Endothelial cell of umbilical vein (primary cell): ENCODE measurements around the gene WBP1L. TPM values are rescaled to one million over a fixed set of nuclear protein-coding genes. Genes with fewer than 3 reads are reported as not detected.

ENCODE experiments used
- BruUV-seq: library from RNA; stranded (reverse); fragments of 400-500 nt; replicated peaks from 2 replicates; lab custom pipeline; 2021; lab: Mats Ljungman, UMichigan
- CTCF ChIA-PET: fragments of 300-600, 350-600 bp; sonication (Branson Sonifier 250); formaldehyde crosslinking; loops from one replicate; lab custom pipeline; 2021; ENCODE audit warnings: antibody characterized with exemption, inconsistent platforms; lab: Charles Lee
- POLR2A ChIA-PET: fragments of 300-600, 350-600 bp; sonication (Branson Sonifier 250); formaldehyde crosslinking; loops from one replicate; lab custom pipeline; 2021; ENCODE audit warnings: antibody characterized with exemption, inconsistent platforms; lab: Charles Lee
- DNase-seq: peaks from one replicate; pipeline ENCODE4 v3.0.0-alpha.2; 2011; ENCODE audit warnings: low read depth, low spot score
- FAIRE-seq: peaks from 2 replicates; lab custom pipeline; 2011; peaks lifted over from hg19 to GRCh38; lab: Jason Lieb, UNC
- H2AFZ ChIP-seq: 2 replicates; pipeline ENCODE4 v1.6.0; 2012; ENCODE audit warnings: low read depth, low read length, control low read depth, inconsistent platforms
- H3K27ac ChIP-seq: 2 replicates; pipeline ENCODE4 v1.5.1; 2011; ENCODE audit warnings: low read depth, mild to moderate bottlenecking, control low read depth, low read length, moderate library complexity; ENCODE audit not compliant: insufficient read depth
- H3K27me3 ChIP-seq, 2 experiments: 2 replicates each; pipeline versions ENCODE4 v1.6.0 to v1.6.1; 2011; ENCODE audit warnings: low read length in 2 of 2, mixed read lengths in 1 of 2; ENCODE audit not compliant: control insufficient read depth in 2 of 2, insufficient read depth in 2 of 2
- H3K36me3 ChIP-seq, 2 experiments: 2 replicates in 1 of 2; 3 replicates in 1 of 2; pipeline ENCODE4 v1.5.1; 2011; ENCODE audit warnings: low read length in 2 of 2, mild to moderate bottlenecking in 1 of 2, moderate library complexity in 1 of 2; ENCODE audit not compliant: control insufficient read depth in 2 of 2, insufficient read depth in 2 of 2; ENCODE audit errors: extremely low read depth in 1 of 2
- H3K4me1 ChIP-seq: 3 replicates; pipeline ENCODE4 v1.5.1; 2011; ENCODE audit warnings: mild to moderate bottlenecking, low read length; ENCODE audit not compliant: control insufficient read depth, insufficient read depth; ENCODE audit errors: extremely low read depth
- H3K4me2 ChIP-seq: 2 replicates; pipeline ENCODE4 v1.6.1; 2011; ENCODE audit warnings: low read length, control low read depth, mixed read lengths; ENCODE audit not compliant: insufficient read depth
- H3K4me3 ChIP-seq, 3 experiments: fragments of 200-600 bp in 1 of 3; sonication (generic), shearing (Covaris generic) in 1 of 3; replicated peaks in 1 of 3; 2 replicates each; pipeline ENCODE4 v1.5.1; 2011 to 2016; ENCODE audit warnings: control low read depth in 3 of 3, low read length in 3 of 3, mild to moderate bottlenecking in 2 of 3, inconsistent platforms in 1 of 3, low read depth in 1 of 3, moderate library complexity in 1 of 3; ENCODE audit not compliant: insufficient read depth in 1 of 3
- H3K79me2 ChIP-seq: 2 replicates; pipeline ENCODE4 v1.6.0; 2012; ENCODE audit warnings: low read length, inconsistent platforms; ENCODE audit not compliant: control insufficient read depth, insufficient read depth
- H3K9ac ChIP-seq: replicated peaks from 2 replicates; pipeline ENCODE3; 2011; ENCODE audit warnings: low read length, control low read depth; ENCODE audit not compliant: insufficient read depth; ENCODE audit errors: extremely low read depth
- H3K9me1 ChIP-seq: replicated peaks from 3 replicates; pipeline ENCODE4 v1.6.0; 2011; ENCODE audit warnings: mild to moderate bottlenecking, low read length; ENCODE audit not compliant: control insufficient read depth, insufficient read depth; ENCODE audit errors: extremely low read depth
- H3K9me3 ChIP-seq: replicated peaks from 2 replicates; pipeline ENCODE4 v1.5.1; 2012; ENCODE audit warnings: low read length, inconsistent platforms; ENCODE audit not compliant: control insufficient read depth, insufficient read depth
- H4K20me1 ChIP-seq: replicated peaks from 2 replicates; pipeline ENCODE3; 2011; ENCODE audit warnings: mild to moderate bottlenecking, low read length; ENCODE audit not compliant: control insufficient read depth, insufficient read depth; ENCODE audit errors: extremely low read depth
- EZH2 ChIP-seq: IDR thresholded peaks from 2 replicates; pipeline ENCODE4 v1.6.1; 2012; ENCODE audit warnings: borderline replicate concordance, low read depth, mild to moderate bottlenecking, moderate library complexity, low read length, inconsistent platforms; ENCODE audit not compliant: severe bottlenecking
- FOS ChIP-seq: IDR thresholded peaks from 2 replicates; pipeline ENCODE4 v1.6.1; 2011; ENCODE audit warnings: mild to moderate bottlenecking, low read length, moderate library complexity, borderline replicate concordance; ENCODE audit not compliant: insufficient read depth
- GATA2 ChIP-seq: IDR thresholded peaks from 2 replicates; pipeline ENCODE4 v1.7.0; 2011; ENCODE audit warnings: low read depth, mild to moderate bottlenecking, moderate library complexity, mixed read lengths, low read length; ENCODE audit not compliant: insufficient read length, insufficient read depth
- JUN ChIP-seq: IDR thresholded peaks from 2 replicates; pipeline ENCODE4 v1.6.1; 2011; ENCODE audit warnings: borderline replicate concordance, low read depth; ENCODE audit not compliant: insufficient read length, insufficient read depth
- MYC ChIP-seq: IDR thresholded peaks from one replicate; pipeline ENCODE4 v1.6.1; 2011; ENCODE audit warnings: mild to moderate bottlenecking, low read depth, low read length
- POLR2A ChIP-seq: IDR thresholded peaks from 2 replicates; pipeline ENCODE4 v1.6.1; 2012; ENCODE audit warnings: low read depth, mild to moderate bottlenecking, control low read depth, low read length
- POLR2AphosphoS5 ChIP-seq: IDR thresholded peaks from 2 replicates; pipeline ENCODE4 v1.6.1; 2012; ENCODE audit warnings: low read depth, mild to moderate bottlenecking, control low read depth, low read length, moderate library complexity; ENCODE audit not compliant: insufficient read depth
- dilution Hi-C: fragments of 300-500 bp; cut with MboI; formaldehyde crosslinking; loops from one replicate; pipeline ENCODE4 v1.15.0; 2019; ENCODE audit warnings: low sequenced_read_pairs; ENCODE audit not compliant: extremely low pct_ligation_motif_present
- intact Hi-C: fragments of 100-400 bp; cut with micrococcal nuclease; formaldehyde crosslinking; loops from one replicate; pipeline ENCODE4 v1.10.0; 2022
- polyA plus RNA-seq, 4 experiments: library from polyadenylated mRNA; depleted of rRNA in 3 of 4; stranded (reverse) in 3 of 4; unstranded in 1 of 4; fragments of >200 nt; gene quantifications; 2 replicates each; pipeline versions ENCODE4 v1.2.1 to v1.2.3, GENCODE V29; 2011 to 2012; ENCODE audit warnings: missing spikeins in 1 of 4
- total RNA-seq: library from RNA; stranded (reverse); gene quantifications from 2 replicates; pipeline ENCODE4 v1.2.3, GENCODE V29; 2021
- TF ChIP-seq, protein P1 (sequence below), 2 donors: IDR thresholded peaks; 1 replicate in 1 of 2; 2 replicates in 1 of 2; pipeline ENCODE4 v1.5.1; 2011; ENCODE audit warnings: low read length in 2 of 2, mild to moderate bottlenecking in 2 of 2, moderate library complexity in 2 of 2, control low read depth in 1 of 2, inconsistent platforms in 1 of 2, low read depth in 1 of 2; ENCODE audit not compliant: insufficient read depth in 1 of 2; ENCODE audit errors: extremely low read depth in 1 of 2
- TF ChIP-seq, protein P2 (sequence below): IDR thresholded peaks from 2 replicates; pipeline ENCODE4 v1.6.1; 2011; ENCODE audit not compliant: insufficient read depth, insufficient read length

WBP1L gene
- total and polyA plus RNA-seq, 2 donors (not counting 3 experiments of a cell fraction or from before 2014, with no cell fraction given): 46.0 to 70.3 TPM

DNA sequence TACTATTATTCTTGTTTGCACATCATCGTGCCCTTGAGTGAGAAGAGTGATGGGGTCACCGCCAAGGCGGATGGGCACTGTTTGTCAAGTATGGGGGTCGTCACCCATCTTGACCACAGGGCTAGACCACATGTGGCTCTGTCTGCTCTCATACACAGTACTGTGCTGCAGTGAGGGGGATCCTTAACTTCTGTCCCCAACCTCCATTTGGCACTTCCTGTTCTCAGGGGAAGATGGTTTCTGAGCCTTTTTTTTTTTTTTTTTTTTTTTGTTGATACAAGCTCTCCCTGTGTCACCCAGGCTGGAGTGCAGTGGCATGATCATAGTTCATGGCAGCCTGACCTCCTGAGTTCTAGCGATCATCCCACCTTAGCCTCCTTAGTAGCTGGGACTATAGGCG lies 13.6 kb downstream of the WBP1L start:
- POLR2A ChIA-PET: interaction anchor here (0.7 kb wide), 1 partner anchor 36 kb away, joined by 7 read pairs; no protein-coding TSS in a partner anchor
- dilution Hi-C loops: no loop called here
- H3K9ac ChIP-seq: no peak overlapping the region
- H4K20me1 ChIP-seq: no peaks in the 10 kb centered on the region
- H3K4me1 ChIP-seq: peaks cover 11% of the 10 kb centered on the region
- no peaks in the 10 kb centered on the region for H3K9me3 ChIP-seq
- no peak overlapping the region for H2AFZ ChIP-seq
- H3K27ac ChIP-seq: no peak overlapping the region
- TF ChIP-seq POLR2A: no peak
- TF ChIP-seq EZH2: no peak
- TF ChIP-seq JUN: no peak
- CTCF ChIA-PET: interaction anchor here (0.8 kb wide), 1 partner anchor 12 kb away, joined by 3 read pairs; no protein-coding TSS in a partner anchor
- no peaks in the 10 kb centered on the region for H3K9me1 ChIP-seq
- no peak overlapping the region for H3K4me3 ChIP-seq
- no peak overlapping the region for H3K4me2 ChIP-seq
- DNase-seq (no peak), FAIRE-seq (no peak)
- no peaks in the 10 kb centered on the region for H3K27me3 ChIP-seq
- intact Hi-C loops: no loop called here
- BruUV-seq: no TSS peak
- H3K79me2 ChIP-seq: peaks cover 14% of the 10 kb centered on the region
- H3K36me3 ChIP-seq: no peaks in the 10 kb centered on the region

DNA sequence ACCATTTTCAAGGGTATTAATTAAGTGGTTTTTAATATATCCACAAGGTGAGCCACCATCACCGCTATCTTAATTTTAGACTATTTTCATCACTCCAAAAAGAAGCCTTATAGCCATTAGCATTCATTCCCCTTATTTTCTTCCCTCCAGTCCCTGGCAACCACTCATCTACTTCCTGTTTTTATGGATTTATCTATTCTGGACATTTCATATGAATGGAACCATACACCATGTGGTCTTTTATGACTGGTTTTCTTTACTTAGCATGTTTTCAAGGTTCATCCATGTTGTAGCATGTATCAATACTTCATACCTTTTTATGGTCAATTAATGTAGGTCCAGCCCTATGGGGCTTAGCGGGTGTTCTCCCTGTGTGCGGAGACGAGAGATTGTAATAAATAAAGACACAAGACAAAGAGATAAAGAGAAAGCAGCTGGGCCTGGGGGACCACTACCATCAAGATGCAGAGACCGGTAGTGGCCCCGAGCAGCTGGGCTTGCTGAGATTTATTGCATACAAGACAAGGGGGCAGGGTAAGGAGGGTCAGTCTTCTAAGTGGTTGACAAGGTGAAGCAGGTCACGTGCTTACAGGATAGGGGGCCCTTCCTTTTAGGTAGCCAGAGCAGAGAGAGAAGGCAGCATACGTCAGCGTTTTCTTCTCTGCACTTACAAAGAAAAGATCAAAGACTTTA lies 14.6 kb downstream of the WBP1L start:
- dilution Hi-C loops (no loop called here), intact Hi-C loops (no loop called here)
- CTCF ChIA-PET: interaction anchor here (0.8 kb wide), 1 partner anchor 11 kb away, joined by 3 read pairs; no protein-coding TSS in a partner anchor
- no peak overlapping the region for H3K4me3 ChIP-seq
- DNase-seq: no peak
- H3K9ac ChIP-seq: no peak overlapping the region
- no peak overlapping the region for H2AFZ ChIP-seq
- no peaks in the 10 kb centered on the region for H3K9me3 ChIP-seq
- H3K27me3 ChIP-seq: no peaks in the 10 kb centered on the region
- H3K27ac ChIP-seq: no peak overlapping the region
- no peak for TF ChIP-seq GATA2
- TF ChIP-seq, protein P1, sequence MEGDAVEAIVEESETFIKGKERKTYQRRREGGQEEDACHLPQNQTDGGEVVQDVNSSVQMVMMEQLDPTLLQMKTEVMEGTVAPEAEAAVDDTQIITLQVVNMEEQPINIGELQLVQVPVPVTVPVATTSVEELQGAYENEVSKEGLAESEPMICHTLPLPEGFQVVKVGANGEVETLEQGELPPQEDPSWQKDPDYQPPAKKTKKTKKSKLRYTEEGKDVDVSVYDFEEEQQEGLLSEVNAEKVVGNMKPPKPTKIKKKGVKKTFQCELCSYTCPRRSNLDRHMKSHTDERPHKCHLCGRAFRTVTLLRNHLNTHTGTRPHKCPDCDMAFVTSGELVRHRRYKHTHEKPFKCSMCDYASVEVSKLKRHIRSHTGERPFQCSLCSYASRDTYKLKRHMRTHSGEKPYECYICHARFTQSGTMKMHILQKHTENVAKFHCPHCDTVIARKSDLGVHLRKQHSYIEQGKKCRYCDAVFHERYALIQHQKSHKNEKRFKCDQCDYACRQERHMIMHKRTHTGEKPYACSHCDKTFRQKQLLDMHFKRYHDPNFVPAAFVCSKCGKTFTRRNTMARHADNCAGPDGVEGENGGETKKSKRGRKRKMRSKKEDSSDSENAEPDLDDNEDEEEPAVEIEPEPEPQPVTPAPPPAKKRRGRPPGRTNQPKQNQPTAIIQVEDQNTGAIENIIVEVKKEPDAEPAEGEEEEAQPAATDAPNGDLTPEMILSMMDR (IDR thresholded peaks at IDR 0.05; ENCODE audit: extremely low read depth in 1 of 2, insufficient read depth in 1 of 2, low read depth in 1 of 2, low read length in 2 of 2): no peak
- TF ChIP-seq EZH2: no peak
- no peak for TF ChIP-seq MYC
- TF ChIP-seq POLR2AphosphoS5: no peak
- TF ChIP-seq, protein P2, sequence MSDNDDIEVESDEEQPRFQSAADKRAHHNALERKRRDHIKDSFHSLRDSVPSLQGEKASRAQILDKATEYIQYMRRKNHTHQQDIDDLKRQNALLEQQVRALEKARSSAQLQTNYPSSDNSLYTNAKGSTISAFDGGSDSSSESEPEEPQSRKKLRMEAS: no peak
- TF ChIP-seq POLR2A: no peak
- no peak for TF ChIP-seq JUN
- no peak for TF ChIP-seq FOS
- no peaks in the 10 kb centered on the region for H3K9me1 ChIP-seq
- H3K79me2 ChIP-seq: peaks cover 14% of the 10 kb centered on the region
- H3K4me1 ChIP-seq: peaks cover 8% of the 10 kb centered on the region
- FAIRE-seq: no peak
- POLR2A ChIA-PET: no interaction called here
- no peaks in the 10 kb centered on the region for H3K36me3 ChIP-seq
- H4K20me1 ChIP-seq: no peaks in the 10 kb centered on the region
- no peak overlapping the region for H3K4me2 ChIP-seq
- no TSS peak for BruUV-seq
